Amniotic stem cell (primary cell): ENCODE data around the gene RASGRP4.
"Not testable (repeated sequence)": the region's sequence is repeated elsewhere in the genome, so short reads cannot be mapped to it uniquely, and the experiment has no call there.

Source experiments
- DNase-seq: peaks from one replicate; lab custom pipeline; 2025; lab: John Stamatoyannopoulos, UW

The RASGRP4 gene, protein sequence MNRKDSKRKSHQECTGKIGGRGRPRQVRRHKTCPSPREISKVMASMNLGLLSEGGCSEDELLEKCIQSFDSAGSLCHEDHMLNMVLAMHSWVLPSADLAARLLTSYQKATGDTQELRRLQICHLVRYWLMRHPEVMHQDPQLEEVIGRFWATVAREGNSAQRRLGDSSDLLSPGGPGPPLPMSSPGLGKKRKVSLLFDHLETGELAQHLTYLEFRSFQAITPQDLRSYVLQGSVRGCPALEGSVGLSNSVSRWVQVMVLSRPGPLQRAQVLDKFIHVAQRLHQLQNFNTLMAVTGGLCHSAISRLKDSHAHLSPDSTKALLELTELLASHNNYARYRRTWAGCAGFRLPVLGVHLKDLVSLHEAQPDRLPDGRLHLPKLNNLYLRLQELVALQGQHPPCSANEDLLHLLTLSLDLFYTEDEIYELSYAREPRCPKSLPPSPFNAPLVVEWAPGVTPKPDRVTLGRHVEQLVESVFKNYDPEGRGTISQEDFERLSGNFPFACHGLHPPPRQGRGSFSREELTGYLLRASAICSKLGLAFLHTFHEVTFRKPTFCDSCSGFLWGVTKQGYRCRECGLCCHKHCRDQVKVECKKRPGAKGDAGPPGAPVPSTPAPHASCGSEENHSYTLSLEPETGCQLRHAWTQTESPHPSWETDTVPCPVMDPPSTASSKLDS

DNA sequence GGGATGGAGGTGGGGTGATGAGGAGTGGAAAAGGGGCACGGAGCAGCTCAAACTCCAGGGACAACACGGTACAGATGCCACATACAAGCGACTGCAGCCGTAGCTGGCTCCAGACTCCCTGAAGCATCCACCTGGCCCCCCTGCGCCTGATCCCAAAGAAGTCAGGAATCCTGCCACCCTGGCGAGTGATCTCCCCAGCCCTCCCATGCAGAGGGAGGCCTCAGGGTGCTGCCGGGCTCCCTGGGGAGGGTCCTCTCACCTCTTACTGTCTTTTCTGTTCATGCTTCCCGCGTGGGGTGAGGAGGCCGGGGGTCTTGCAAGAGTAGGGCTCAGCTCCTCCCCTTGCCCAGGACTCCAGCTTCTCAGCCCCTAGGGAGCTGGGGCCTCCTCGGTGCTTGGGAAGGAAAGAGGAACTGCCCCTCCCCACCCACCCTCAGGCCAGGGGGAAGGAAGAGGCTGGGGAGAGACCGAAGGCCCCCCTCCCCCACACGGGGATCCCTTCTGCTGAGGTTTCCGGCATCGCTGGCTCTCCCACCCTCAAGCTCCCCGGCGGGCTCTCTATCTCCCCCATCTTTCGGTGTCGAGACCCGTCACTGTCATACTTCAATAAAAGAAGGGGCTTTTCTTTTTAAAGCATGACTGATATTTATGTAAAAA is at the start of gene RASGRP4:
Gene RASGRP4, minus strand, starts transcription at position 410 of the 657 bp plus-strand sequence. Its CDS starts 128 bp downstream, at position 282.
- no peak for DNase-seq

DNA sequence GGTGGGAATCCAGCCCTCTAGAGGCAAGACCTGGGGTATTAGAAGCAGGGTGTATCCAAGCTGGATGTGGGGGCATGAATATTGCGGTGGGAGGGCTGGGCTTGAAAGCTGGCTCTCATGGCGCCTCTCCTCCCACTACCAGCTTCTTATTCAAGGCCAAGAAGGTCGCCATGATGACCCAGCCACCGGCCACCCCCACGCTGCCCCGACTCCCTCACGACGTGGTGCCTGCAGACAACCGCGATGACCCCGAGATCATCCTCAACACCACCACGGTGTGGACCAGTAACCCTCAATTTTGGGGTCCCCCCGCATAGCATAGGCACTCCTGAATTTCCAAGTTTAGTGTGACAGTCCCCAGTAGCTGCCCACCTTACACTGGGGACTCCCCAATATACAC is 49.2 kb upstream of the RASGRP4 start:
- no peak for DNase-seq

DNA sequence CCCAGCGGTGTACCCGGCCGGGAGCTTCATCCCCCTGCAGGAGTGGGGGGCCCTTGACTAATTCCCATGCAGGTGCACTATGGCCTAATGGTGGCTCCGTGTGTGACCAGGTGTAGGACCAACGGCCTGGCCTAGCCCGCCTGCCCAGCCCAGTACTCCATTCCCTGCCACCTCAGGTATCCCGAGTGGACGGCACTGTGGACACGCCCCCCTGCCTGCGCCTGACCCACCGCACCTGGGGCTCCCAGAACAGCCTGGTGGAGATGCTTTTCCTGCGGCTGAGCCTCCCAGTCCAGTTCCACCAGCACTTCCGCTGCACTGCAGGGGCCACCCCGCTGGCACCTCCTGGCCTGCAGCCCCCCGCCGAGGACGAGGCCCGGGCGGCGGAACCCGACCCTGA is 47.2 kb upstream of the RASGRP4 start:
- DNase-seq, result no peak

DNA sequence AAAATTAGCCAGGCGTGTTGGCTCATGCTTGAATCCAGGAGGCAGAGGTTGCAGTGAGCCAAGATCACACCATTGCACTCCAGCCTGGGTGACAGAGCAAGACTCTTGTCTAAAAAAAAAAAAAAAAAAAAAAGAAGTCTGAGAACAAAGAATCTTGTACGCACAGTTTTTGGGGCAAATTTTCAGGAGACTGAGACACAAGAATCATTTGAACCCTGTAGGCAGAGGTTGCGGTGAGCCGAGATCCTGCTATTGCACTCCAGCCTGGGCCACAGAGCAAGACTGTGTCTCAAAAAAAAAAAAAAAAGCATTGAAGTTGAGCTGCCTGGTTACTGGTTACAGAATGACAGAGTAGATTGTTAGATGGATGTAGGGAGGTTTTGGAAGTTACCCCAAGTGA is 46.7 kb upstream of the RASGRP4 start:
- DNase-seq, result not testable (repeated sequence)

DNA sequence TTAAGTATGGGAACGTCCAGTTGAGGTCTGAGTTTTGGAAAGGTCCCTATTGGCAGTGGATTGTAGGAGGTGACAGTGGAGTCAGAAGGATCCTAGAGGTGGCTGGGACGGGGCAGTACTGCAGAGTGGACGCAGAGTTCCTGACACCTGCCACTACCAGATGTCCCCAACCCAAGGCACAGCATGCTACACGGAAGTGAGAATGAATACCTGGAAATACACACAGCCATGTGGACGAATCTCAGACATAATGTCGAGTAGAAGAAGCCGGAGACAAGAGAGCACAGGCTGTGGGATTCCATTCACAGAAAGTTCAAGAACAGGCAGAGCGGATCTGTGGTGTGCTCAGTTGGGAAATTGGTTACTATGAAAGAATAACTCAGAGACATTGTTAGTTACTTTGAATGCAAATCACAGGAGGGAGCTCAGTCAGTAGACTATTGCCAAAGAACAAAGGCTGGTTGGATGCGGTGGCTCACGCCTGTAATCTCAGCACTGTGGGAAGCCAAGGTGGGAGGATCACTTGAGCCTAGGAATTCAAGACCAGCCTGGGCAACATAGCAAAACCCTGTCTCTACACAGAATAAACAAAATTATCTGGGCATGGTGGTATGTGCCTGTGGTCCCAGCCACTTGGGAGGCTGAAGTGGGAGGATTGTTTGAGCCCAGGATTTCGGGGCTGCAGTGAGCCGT is 44.9 kb upstream of the RASGRP4 start:
- no peak for DNase-seq

DNA sequence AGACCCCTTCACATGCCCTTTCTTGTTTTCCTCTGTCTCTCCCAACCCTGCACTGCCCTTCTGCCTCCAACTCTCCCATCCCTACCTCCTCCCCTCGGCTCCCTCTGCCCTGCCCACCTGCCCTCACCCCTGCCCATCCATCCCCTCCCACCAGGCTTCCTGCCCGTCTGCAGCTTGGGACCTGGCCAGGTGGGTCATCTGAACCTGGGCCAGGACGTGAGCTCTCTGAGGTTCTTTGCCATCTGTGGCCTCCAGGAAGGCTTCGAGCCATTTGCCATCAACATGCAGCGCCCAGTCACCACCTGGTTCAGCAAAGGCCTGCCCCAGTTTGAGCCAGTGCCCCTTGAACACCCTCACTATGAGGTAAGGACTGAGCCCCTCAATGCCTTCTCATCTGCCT is 43.1 kb upstream of the RASGRP4 start:
- DNase-seq, result no peak

DNA sequence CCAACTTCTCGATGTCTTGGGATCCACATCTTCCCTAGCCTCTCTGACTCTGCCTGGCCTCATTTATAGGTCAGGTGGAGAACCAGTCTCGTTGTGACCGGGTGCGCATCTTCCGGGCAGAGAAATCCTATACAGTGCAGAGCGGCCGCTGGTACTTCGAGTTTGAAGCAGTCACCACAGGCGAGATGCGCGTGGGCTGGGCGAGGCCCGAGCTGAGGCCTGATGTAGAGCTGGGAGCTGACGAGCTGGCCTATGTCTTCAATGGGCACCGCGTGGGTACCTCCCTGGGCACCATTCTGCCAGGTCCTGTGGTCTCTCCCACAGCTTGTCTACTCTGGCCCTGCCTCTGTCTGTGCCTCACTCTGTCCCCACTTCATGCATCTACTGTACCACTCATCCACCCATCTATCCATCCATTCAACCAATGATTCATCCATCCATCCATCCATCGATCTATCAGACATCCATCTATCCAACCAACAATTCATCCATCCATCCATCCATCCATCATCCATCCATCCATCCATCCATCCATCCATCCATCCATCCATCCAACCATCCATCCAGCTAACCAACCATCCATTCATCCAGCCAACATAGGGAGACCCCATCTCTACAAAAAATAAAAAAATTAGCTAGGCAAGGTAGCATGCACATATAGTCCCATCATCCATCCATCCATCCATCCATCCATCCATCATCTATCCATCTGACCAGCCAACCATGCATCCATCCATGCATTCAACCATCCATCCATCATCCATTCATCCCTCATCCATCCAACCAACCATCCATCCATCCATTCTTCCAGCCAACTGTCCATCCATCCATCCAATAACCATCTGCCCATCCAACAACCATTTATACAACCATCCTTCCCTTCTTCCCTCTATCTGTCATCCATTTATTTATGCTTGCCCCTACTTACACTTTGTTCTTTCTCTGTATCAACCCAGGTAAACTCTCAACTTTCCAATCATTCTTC is 41.8 kb upstream of the RASGRP4 start:
- DNase-seq, result no peak

DNA sequence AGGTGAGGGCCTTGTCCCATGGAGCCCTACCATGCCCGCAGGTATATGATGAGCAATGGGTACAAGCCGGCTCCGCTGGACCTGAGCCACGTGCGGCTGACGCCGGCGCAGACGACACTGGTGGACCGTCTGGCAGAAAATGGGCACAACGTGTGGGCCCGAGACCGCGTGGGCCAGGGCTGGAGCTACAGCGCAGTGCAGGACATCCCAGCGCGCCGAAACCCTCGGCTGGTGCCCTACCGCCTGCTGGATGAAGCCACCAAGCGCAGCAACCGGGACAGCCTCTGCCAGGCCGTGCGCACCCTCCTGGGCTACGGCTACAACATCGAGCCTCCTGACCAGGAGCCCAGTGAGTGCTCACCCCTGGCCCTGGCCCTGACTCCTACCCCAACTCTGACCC is 40.0 kb upstream of the RASGRP4 start:
- no peak for DNase-seq

DNA sequence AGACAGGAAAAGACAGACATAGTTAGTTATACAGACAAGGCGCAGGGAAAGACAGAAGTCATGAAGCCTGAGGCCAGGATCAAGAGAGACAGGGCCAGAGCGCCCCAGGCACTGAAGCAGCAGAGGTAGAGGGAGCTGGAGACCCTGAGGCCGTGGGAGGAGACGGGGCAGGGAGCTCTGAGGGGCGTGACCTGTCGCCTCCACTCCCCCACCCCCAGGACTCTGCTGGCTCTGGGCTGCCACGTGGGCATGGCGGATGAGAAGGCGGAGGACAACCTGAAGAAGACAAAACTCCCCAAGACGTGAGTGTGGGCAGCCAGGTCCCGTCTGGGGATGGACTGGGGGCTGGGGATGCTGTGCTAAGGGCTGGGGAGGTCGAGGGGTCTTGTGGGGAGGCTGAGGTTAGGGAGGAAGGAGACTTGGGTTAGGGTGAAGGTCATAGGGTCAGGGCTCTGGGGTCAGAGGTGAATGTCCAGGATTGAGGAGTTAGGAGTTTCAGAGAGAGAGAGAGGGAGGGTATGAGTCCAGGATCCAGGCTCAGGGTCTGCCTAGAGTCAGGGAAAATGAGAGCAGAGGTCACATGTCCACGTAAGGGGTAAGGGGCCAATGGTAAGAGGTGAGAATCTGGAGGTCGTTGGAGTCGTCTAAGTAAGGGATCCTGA is 38.5 kb upstream of the RASGRP4 start:
- no peak for DNase-seq

DNA sequence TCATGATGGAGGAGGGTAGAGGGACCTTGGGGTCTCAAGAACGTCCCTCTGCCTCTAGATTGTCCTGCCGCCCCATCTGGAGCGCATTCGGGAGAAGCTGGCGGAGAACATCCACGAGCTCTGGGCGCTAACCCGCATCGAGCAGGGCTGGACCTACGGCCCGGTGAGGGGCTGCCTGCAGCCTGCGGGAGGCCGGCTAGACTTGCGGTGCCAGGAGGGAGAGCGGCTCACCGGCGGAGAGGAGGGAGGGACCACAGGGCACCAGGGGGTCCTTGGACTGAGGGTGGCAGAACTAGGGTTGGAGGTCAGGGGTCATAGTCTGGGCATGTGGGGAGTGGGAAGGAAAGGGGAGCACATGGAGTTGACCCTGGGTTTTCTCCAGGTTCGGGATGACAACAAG is 37.3 kb upstream of the RASGRP4 start:
- no peak for DNase-seq

DNA sequence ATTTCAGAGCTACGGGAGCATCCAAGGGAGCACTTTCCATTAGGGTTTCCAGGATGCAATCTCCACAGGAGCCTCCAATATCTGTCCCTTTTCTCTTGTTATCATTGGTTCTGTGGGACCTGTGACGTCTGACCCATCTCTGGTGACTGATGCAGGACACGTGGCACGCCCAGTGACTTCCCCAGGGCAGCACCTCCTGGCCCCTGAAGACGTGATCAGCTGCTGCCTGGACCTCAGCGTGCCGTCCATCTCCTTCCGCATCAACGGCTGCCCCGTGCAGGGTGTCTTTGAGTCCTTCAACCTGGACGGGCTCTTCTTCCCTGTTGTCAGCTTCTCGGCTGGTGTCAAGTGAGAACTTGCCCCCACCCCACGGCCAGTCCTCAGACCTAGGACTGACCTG is 33.0 kb upstream of the RASGRP4 start:
- no peak for DNase-seq

DNA sequence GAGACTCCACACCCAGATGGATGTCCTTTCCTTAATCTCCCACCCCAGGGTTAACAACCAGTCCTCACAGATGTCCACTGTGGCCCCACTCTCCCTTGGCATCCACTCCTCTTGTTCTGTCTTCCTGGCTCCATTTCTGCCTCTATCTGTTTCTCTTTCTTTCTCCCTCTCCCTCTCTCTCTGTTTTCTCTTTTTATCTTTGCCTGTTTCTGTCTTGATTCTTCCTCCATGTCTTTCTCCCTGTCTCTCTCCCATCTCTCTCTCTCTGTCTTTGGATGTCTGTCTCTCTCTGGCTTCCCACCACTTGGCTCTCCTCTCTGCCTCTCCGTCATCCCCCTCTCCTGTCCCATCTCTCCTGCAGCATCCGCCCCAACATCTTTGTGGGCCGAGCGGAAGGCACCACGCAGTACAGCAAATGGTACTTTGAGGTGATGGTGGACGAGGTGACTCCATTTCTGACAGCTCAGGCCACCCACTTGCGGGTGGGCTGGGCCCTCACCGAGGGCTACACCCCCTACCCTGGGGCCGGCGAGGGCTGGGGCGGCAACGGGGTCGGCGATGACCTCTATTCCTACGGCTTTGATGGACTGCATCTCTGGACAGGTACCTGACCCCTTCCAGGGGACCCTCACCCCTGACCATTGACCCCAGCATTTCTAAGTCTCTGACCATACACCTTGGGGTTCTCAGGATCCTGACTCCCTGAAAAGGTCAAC is 31.8 kb upstream of the RASGRP4 start:
- no peak for DNase-seq

DNA sequence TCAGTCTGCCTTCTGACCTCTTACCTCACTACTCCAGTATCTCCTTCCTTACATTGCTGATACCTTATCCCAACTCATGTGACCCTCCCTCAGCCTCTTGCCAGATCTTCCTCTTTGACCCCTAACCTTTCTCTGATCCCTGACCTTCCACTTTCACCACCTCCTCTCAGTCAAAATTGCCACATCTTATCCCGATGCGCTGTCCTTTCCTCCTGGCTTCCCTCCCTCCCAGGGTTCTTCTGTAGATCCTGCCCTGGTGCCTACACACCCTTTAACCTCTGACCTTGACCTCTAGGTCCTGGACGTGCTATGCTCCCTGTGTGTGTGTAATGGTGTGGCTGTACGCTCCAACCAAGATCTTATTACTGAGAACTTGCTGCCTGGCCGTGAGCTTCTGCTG is 31.2 kb upstream of the RASGRP4 start:
- DNase-seq, result no peak

DNA sequence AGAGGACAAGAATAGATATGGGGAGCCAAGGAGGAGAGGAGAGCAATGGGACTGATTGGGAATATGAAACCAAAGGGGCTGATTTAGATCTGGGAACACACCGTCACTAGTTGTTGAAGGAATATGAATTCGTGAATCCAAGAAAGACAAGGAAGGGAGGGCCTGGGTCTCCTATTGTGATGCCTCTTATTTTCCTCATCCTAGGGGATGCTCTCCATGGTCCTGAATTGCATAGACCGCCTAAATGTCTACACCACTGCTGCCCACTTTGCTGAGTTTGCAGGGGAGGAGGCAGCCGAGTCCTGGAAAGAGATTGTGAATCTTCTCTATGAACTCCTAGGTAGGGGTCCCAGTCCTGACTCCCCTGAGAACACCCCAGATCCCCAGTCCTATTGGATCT is 29.0 kb upstream of the RASGRP4 start:
- DNase-seq, result no peak

DNA sequence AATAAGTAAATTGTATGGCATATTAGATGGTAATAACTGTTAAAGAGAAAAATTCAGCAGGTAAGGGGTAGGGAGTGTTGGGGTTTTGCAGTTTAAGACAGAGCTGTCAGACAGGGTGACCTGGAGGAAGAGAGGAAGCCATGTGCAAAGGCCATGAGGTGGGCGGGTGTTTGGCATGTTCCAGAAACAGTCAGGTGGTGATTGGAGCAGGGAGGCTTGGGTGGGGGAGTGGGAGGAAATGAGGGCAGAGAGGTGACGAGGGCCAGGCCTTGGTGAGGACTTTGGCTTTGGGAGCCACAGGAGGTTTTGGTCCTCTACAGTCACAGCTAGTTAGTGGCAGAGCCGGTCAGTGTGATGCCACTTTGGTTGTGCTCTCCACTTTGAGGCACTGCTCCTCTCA is 27.6 kb upstream of the RASGRP4 start:
- DNase-seq, result no peak

DNA sequence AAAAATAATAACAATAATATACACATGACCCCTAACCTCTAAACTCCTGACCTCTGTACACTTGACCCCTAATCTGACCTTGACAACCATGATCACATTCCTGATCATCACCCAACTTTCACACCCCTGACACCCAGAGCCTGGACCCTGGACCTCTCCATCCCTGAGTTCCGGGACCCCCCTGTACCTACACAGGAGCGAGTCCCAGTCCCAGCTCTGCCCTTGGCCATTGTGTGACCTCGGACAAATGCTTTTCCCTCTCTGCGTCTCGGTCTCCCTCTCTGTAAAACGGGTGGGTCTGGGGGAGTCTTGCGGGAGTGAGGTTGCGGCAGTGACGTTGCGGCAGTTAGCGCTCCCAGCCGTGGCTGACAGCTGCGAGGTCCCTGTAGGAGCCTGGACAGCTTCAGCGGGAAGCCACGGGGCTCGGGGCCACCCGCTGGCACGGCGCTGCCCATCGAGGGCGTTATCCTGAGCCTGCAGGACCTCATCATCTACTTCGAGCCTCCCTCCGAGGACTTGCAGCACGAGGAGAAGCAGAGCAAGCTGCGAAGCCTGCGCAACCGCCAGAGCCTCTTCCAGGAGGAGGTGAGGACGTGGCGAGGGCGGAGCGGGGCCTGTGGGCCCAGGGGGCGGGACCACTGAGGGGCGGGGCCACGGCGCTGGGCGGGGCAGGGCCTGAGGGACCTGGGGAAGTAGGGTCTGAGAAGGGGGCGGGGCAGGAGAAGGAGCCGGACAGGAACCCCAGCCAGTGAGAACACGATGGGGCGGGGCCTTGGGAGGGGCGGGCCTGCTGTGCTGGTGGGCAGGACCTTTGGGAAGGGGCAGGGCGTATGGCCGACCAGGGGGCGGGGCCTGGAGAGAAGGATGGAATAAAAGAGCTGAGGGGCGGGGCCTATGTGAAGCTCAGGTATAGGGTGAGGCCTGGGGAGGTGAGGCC is 26.7 kb upstream of the RASGRP4 start:
- DNase-seq, result no peak

DNA sequence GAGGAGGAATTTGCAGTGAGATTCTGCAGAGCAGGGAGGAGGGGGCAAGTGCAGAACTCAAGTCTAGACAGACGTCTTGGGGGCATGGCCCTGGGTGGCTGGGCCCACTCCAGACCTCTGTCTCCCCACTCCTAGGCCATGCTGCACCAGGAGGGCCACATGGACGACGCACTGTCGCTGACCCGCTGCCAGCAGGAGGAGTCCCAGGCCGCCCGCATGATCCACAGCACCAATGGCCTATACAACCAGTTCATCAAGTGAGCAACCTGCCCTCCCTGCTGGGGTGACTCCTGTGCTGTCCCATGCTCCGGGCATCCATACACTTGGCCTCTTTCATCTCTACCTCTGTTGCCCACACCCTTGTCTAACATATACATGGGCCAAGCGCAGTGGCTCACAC is 25.6 kb upstream of the RASGRP4 start:
- DNase-seq, result no peak

DNA sequence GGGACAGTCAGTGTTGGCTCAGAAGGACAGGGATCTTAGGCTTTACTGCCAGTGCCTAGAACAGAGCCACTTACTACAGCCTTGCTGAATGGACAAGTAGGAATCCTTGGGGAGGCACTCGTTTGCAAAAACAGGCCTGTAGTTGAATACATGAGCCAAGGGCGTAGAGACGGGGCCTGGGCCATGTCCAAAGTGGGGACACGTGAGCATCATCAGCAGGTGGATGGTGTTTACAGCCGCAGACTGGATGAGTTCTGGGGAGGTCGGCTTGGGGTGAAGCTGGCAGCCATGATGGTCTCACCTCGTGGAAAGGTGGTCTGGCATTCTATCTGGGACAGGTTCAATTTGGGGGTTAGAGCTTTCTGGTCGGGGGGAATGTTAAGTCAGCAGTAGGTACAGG is 25.0 kb upstream of the RASGRP4 start:
- DNase-seq, result no peak

DNA sequence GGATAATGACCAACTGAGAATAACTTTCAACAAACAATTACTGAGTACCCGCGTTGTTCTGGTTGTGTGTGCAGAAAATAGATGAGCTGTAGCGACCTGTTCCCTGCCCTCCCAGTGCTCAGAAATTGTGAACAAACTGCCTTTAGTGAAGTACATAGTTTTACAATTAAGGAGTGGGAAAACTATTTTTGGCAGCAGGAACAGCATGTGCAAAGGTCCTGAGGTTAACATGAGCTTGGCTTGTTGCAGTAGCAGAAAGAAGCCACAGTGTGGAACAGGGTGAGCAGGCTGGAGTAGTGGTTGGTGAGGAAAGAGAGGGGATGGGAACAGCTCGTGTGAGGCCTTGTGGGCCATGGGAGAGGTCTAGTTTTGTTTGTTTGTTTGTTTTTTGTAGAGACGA is 23.5 kb upstream of the RASGRP4 start:
- DNase-seq, result no peak
